ENCODE data around the gene DOCK1. TPM values are rescaled to one million over a fixed set of nuclear protein-coding genes. Genes with fewer than 3 reads are reported as not detected.

The DOCK1 gene
- total RNA-seq, 2 donors from 2014 or later = 72.4 to 89.3 TPM

DNA sequence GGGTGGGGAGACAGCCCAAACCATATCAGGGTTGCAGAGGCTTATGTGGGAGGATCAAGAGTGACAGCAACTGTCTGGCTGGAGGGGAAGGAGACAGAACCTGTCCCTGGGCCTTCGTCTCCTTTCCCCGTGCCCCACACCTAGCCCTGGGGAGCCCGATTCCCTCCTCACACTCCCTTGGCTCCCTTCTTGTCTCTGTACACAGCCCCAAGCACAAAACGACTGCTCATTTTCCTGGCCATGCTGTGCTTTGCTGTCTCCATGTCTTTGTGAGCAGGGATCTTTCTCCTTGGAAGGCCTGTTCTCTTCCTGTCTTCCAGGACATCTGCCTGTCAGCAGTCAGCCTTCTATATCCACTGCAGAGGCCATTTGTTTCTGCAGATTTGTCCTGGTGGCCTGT is 177.4 kb downstream of the DOCK1 start:
- TF ChIP-seq CTCF (conservative IDR thresholded peaks at IDR 0.05) = no peak
- H3K27me3 ChIP-seq (ENCODE audit: control insufficient read depth, insufficient read depth, low read length, poor library complexity, severe bottlenecking) = no peaks in the 10 kb centered on the region
- 78 to 94% methylated on average over 2 to 4 of the region's 4 CpGs for WGBS, 2 experiments (ENCODE audit: insufficient coverage in 1 of 2, insufficient read length in 1 of 2)
- H3K4me3 ChIP-seq (ENCODE audit: low read length) = no peak overlapping the region
- no peak overlapping the region for H3K4me3 Mint-ChIP-seq
- no peaks in the 10 kb centered on the region for H3K4me1 ChIP-seq (ENCODE audit: control insufficient read depth, insufficient read depth, low read length)
- H3K4me1 Mint-ChIP-seq = peaks cover 9% of the 10 kb centered on the region
- no peaks in the 10 kb centered on the region for H3K9me3 Mint-ChIP-seq
- H3K27ac ChIP-seq (ENCODE audit: low read depth, low read length) = no peak overlapping the region
- H3K36me3 Mint-ChIP-seq (ENCODE audit: low read depth) = peaks cover 41% of the 10 kb centered on the region
- DNase-seq = no peak
- peaks cover 32% of the 10 kb centered on the region for H3K36me3 ChIP-seq (ENCODE audit: control insufficient read depth, insufficient read depth, low read length)
- H3K9me3 ChIP-seq (ENCODE audit: control insufficient read depth, low read length) = no peaks in the 10 kb centered on the region
- no peaks in the 10 kb centered on the region for H3K27me3 Mint-ChIP-seq (ENCODE audit: insufficient read depth)
- H3K9ac ChIP-seq (ENCODE audit: extremely low read depth, low read length, poor library complexity, severe bottlenecking) = no peak overlapping the region
- H3K27ac Mint-ChIP-seq = no peak overlapping the region

- H3K36me3 Mint-ChIP-seq (ENCODE audit: low read depth) = peaks cover 39% of the 10 kb centered on the region
- no peaks in the 10 kb centered on the region for H3K27me3 Mint-ChIP-seq (ENCODE audit: insufficient read depth)
- H3K36me3 ChIP-seq (ENCODE audit: control insufficient read depth, insufficient read depth, low read length) = peaks cover 31% of the 10 kb centered on the region
- no peak overlapping the region for H3K4me3 ChIP-seq (ENCODE audit: low read length)
- no peak overlapping the region for H3K4me3 Mint-ChIP-seq
- no peak for DNase-seq
- 90% methylated on average over 4 of the region's 5 CpGs; no CpG with 5 or more reads in 1 of the 2 experiments for WGBS, 2 experiments (ENCODE audit: insufficient coverage in 1 of 2, insufficient read length in 1 of 2)
- no peak overlapping the region for H3K27ac ChIP-seq (ENCODE audit: low read depth, low read length)
- H3K9me3 Mint-ChIP-seq = no peaks in the 10 kb centered on the region
- no peak overlapping the region for H3K9ac ChIP-seq (ENCODE audit: extremely low read depth, low read length, poor library complexity, severe bottlenecking)
- H3K27me3 ChIP-seq (ENCODE audit: control insufficient read depth, insufficient read depth, low read length, poor library complexity, severe bottlenecking) = no peaks in the 10 kb centered on the region
- no peaks in the 10 kb centered on the region for H3K4me1 ChIP-seq (ENCODE audit: control insufficient read depth, insufficient read depth, low read length)
- no peak overlapping the region for H3K27ac Mint-ChIP-seq
- H3K9me3 ChIP-seq (ENCODE audit: control insufficient read depth, low read length) = peaks cover 8% of the 10 kb centered on the region
- TF ChIP-seq CTCF (conservative IDR thresholded peaks at IDR 0.05) = no peak
- no peaks in the 10 kb centered on the region for H3K4me1 Mint-ChIP-seq
Observed at GRCh38 chr10:127085957-127086356, 180.7 kb downstream of the DOCK1 start.

DNA sequence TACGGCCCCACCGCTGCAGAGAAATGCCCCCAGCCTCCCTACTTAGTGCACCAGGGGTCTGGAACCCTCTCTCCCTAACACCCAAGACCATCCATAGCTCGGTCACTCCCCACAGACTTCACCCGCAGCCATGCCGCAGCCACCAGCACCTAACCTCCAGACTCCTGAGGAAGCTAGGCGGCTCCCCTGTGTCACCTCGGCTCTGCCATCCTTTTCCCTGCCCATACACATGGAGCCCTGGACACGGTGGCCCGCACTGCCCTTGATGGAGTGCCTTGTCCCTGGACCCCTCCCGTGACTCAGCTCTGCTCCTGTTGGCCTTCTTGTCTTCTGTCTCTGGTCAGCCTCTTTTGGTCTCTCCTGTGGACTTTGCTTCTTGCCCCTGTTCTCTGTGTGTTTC is 183.7 kb downstream of the DOCK1 start:
- Mint-ChIP-seq H3K36me3 (ENCODE audit: low read depth) (peaks cover 34% of the 10 kb centered on the region), H3K4me3 (no peak overlapping the region)
- DNase-seq = no peak

More for the DNA sequence above, 183.7 kb downstream of the DOCK1 start:
- Mint-ChIP-seq H3K27ac (peak overlapping the region; percentile 44), H3K27me3 (ENCODE audit: insufficient read depth) (no peaks in the 10 kb centered on the region), H3K9me3 (no peaks in the 10 kb centered on the region), H3K4me1 (peaks cover 5% of the 10 kb centered on the region)
- Histone ChIP-seq H3K27me3 (ENCODE audit: control insufficient read depth, insufficient read depth, low read length, poor library complexity, severe bottlenecking) (no peaks in the 10 kb centered on the region), H3K36me3 (ENCODE audit: control insufficient read depth, insufficient read depth, low read length) (peaks cover 15% of the 10 kb centered on the region), H3K9ac (ENCODE audit: extremely low read depth, low read length, poor library complexity, severe bottlenecking) (no peak overlapping the region), H3K4me1 (ENCODE audit: control insufficient read depth, insufficient read depth, low read length) (no peaks in the 10 kb centered on the region), H3K4me3 (ENCODE audit: low read length) (no peak overlapping the region), H3K9me3 (ENCODE audit: control insufficient read depth, low read length) (peaks cover 8% of the 10 kb centered on the region), H3K27ac (ENCODE audit: low read depth, low read length) (no peak overlapping the region)
- no peak for TF ChIP-seq CTCF (conservative IDR thresholded peaks at IDR 0.05)
- WGBS, 2 experiments (ENCODE audit: insufficient coverage in 1 of 2, insufficient read length in 1 of 2) = 94 to 100% methylated on average over 7 to 10 of the region's 10 CpGs

Measured in endodermal cell (in vitro differentiated cells).